HG03045 (cell line): ENCODE data around the gene SLC10A1.
"Not testable (repeated sequence)": the region's sequence is repeated elsewhere in the genome, so short reads cannot be mapped to it uniquely, and the experiment has no call there.

Experiments
- ATAC-seq: cut with Tn5 transposase; IDR thresholded peaks from one replicate; pipeline ENCODE4 v1.9.1; 2021; ENCODE audit warnings: mild to moderate bottlenecking, moderate library complexity; ENCODE audit not compliant: unreplicated experiment

Gene SLC10A1

GRCh38 chr14:69796797-69797500 lies at the start of gene SLC10A1:
Gene SLC10A1 (minus strand): TSS chr14:69797241. CDS start chr14:69797155, 86 bp downstream.
- ATAC-seq: no peak

DNA sequence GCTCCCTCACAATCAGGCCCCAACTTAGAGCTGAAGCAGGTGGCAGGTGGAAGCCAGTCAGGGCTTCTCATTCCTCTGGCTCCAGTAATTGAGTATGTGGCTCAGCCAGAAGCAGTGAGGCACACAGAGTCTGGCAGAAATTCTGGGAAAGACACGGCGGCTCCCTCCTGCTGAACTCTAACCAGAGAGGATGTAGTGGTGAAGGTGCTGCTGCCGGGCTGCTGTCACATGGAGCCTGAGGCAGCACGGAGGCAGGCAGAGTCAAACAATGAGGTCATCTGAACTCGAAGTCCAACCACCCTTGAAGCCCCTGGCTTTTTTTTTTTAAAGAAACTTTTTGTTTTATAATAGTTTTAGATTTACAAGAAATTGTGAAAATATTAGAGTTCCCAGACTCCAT lies 48.7 kb upstream of the SLC10A1 start:
- no peak for ATAC-seq

DNA sequence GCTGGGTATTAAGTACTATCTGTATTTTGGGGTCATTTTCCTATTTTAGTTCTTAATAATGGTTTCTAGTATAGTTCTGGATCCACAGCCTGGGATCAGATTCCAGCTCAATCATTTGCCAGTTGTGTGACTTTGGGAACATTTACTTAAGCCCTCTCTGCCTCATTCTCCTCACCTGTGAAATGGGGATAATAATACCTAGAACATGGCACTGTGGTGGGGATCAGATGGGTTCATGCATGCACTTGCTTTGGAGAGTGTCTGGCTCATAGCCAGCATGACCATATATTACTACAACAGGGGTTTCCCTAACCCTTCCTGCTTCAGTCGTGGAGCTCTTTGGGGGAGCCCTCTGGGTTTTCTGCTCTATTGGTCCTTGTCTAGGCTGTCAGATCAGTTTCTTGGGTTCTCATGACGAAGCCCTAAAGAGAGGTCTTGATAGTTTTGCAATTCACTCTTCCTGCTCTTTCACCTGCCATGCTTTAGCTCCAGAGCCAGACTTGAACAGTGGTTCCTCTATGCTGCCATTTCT lies 48.1 kb upstream of the SLC10A1 start:
- ATAC-seq: no peak

GRCh38 chr14:69844171-69844570 lies 47.1 kb upstream of the SLC10A1 start:
- ATAC-seq: no peak

- ATAC-seq: no peak
Measured at GRCh38 chr14:69842686-69843420, 45.8 kb upstream of the SLC10A1 start.

- no peak for ATAC-seq
Measured at GRCh38 chr14:69841656-69842055, 44.6 kb upstream of the SLC10A1 start.

GRCh38 chr14:69839661-69840060 lies 42.6 kb upstream of the SLC10A1 start:
- no peak for ATAC-seq

- ATAC-seq: no peak
Measured at GRCh38 chr14:69838881-69839416, 41.9 kb upstream of the SLC10A1 start.

DNA sequence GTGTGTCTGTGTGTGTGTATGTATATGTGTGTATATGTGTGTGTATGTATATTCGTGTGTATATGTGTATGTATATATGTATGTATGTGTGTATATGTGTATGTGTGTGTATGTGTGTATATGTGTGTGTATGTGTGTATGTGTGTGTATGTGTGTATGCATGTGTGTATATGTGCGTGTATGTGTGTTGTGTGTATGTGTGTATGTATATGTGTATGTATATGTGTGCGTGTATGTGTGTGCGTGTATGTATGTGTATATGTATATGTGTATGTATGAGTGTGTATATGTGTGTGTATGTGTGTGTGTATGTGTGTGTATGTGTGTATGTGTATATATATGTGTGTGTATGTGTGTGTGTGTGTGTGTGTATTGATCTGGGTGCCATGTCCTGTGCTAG lies 31.8 kb upstream of the SLC10A1 start:
- no peak for ATAC-seq

DNA sequence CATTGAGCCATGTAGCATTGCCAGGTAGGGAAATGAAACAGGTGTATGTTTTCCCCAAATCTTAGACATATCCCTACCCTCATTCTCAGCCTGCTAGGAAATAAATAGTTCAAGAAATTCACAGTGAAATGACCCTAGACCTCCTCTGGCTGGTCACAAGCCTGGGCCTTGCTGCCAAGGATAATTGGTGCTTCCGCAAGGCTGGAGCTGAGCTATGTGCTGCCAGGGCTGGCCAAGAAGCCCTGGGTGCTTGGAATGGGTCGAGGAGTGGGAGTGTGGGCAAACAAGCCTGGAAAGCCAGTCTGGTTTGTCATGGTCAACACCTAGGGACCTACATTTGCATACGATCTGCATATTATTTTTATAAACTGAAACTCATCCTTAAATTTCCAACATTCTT lies 31.3 kb upstream of the SLC10A1 start:
- no peak for ATAC-seq

GRCh38 chr14:69827560-69827959 lies 30.5 kb upstream of the SLC10A1 start:
- ATAC-seq: no peak

DNA sequence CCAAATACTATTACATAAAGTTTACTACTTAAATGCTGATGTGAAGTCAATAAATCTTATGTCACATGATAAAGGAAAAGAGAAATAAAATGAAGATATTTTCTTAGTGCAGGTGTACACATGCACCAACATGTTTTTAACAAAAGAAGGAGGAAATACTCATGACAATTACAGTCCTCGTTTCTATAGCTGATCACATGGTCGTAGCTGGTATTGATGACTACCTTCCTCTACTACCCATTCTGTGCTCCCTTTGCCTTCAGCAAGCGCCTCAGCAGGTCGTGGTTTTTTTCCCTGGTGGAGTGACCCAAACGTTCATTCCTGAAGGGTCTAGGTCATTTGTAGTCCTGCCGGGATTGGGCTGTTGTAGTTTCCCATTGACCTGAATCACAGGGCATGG lies 25.4 kb upstream of the SLC10A1 start:
- no peak for ATAC-seq

DNA sequence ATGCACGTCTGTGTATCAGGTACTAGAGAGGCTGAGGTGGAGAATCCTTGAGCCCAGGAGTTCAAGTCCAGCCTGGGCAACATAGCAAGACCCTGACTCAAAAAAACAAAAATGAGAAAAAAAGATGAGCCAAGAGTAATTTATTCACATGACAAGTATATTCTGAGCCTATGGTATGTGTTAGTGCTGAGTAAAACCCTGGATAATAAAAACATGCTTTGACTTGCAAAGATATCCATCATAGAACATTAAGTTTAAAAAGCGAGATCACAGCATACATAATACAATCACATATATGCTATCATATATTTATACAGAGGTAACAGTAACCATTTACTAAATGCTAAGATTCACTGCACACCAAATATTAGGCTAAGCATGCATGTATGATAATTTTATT lies 23.9 kb upstream of the SLC10A1 start:
- no peak for ATAC-seq

- ATAC-seq: no peak
Measured at GRCh38 chr14:69819607-69820006, 22.6 kb upstream of the SLC10A1 start.

GRCh38 chr14:69818758-69819191 lies 21.7 kb upstream of the SLC10A1 start:
- ATAC-seq: no peak

DNA sequence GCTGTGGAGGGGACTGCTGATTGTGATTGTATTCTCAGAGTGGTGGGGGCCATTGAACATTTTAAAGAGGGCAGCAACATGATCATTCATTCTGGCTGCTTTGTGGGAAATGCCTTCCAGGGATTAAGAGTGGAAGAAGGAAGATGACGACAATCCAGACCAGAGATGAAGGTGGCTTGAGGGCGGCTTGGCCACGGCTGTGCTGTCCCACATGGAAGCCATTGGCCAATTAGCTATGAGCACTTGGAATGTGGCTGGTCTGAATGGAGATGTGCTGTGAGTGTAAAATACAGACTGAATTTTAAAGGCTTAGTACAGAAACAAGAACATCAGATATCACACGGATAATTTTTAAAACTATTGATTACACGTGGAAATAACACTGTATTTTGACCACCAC lies 19.2 kb upstream of the SLC10A1 start:
- no peak for ATAC-seq

GRCh38 chr14:69815556-69815955 lies 18.5 kb upstream of the SLC10A1 start:
- no peak for ATAC-seq

DNA sequence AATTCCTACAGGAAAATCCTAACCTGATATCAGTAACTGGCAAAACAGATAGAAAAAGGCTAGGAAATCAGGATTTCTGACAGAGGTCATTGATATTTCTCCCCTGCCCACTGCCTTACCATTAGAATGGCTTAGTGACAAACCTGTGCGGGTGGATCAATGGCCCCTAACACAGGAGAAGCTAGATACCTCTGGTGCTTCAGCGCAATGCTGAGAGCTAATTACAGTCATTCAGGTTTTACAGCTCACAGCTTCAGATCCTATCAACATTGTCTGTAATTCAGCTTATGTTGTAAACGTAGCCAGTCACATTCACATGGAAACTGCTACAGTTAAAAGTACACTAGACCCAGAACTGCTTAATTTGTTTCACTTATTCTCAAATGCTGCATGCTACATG lies 17.4 kb upstream of the SLC10A1 start:
- ATAC-seq: no peak

GRCh38 chr14:69813346-69813745 lies 16.3 kb upstream of the SLC10A1 start:
- not testable (repeated sequence) for ATAC-seq

GRCh38 chr14:69812711-69813110 lies 15.7 kb upstream of the SLC10A1 start:
- no peak for ATAC-seq

DNA sequence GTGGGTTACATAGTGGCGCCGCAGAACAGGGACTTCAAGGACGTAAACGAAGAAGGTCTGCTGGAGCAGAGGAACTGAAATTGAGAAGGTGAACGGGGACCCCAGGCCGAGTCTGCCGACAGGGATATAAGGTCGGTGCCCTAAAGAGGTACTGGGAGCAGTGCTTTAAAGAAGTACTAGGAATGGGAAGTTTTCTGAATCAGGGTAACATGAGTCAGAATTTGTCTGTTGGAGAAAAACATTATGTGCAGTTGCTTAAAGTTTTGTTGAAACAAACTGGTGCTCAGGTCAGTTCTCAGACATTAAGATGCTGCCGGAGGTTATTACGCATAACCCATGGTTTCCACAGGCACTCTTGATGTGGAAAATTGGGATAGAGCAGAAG lies 14.8 kb upstream of the SLC10A1 start:
- ATAC-seq: no peak
